SU-DHL-6 (cell line): Measurements from ENCODE around the gene MYO10.

Experiments used
- H2AFZ ChIP-seq: fragments of 200-600 bp; sonication (generic); 2 replicates; pipeline ENCODE4 v1.6.1; 2014; ENCODE audit warnings: low read depth, mild to moderate bottlenecking, moderate library complexity, mixed read lengths, antibody characterized with exemption, low read length; ENCODE audit not compliant: severe bottlenecking
- H3F3A ChIP-seq: fragments of 200-600 bp; shearing (Covaris generic); 2 replicates; pipeline ENCODE4 v1.6.0; 2016; ENCODE audit warnings: antibody characterized with exemption, mild to moderate bottlenecking; ENCODE audit not compliant: insufficient read depth
- H3K27ac ChIP-seq: fragments of 200-600 bp; sonication (generic); 2 replicates; pipeline ENCODE4 v1.5.1; 2016; ENCODE audit warnings: low read depth, mild to moderate bottlenecking, low read length, moderate library complexity, mixed read lengths
- H3K27me3 ChIP-seq: fragments of 200-600 bp; sonication (generic), shearing (Covaris generic); 2 replicates; pipeline ENCODE4 v1.6.0; 2014; ENCODE audit warnings: mild to moderate bottlenecking, low read length
- H3K36me3 ChIP-seq: fragments of 200-600 bp; sonication (generic); 2 replicates; pipeline ENCODE4 v1.6.1; 2014; ENCODE audit warnings: mild to moderate bottlenecking, low read length, mixed read lengths
- H3K4me2 ChIP-seq: fragments of 300-600, 200-600 bp; shearing (Covaris generic), sonication (generic); 2 replicates; pipeline ENCODE4 v1.6.0; 2014; ENCODE audit warnings: low read length, low read depth, mild to moderate bottlenecking; ENCODE audit not compliant: poor library complexity, severe bottlenecking
- H3K4me3 ChIP-seq: fragments of 200-600 bp; sonication (generic); 2 replicates; pipeline ENCODE4 v1.5.1; 2014; ENCODE audit warnings: antibody characterized with exemption, low read length, mild to moderate bottlenecking, mixed read lengths; ENCODE audit not compliant: insufficient read depth, poor library complexity, severe bottlenecking
- H3K79me2 ChIP-seq: fragments of 200-600 bp; sonication (generic); 2 replicates; pipeline ENCODE4 v1.6.1; 2014; ENCODE audit warnings: mild to moderate bottlenecking, low read length, moderate library complexity; ENCODE audit not compliant: insufficient read depth
- H3K9ac ChIP-seq: fragments of 200-600 bp; sonication (generic); 2 replicates; pipeline ENCODE4 v1.7.0; 2014; ENCODE audit warnings: mild to moderate bottlenecking, low read length
- H3K9me2 ChIP-seq: fragments of 200-600 bp; sonication (generic); replicated peaks from 2 replicates; pipeline ENCODE4 v1.6.1; 2014; ENCODE audit warnings: low read length; ENCODE audit not compliant: insufficient read depth
- H3K9me3 ChIP-seq: fragments of 200-600 bp; sonication (generic); 2 replicates; pipeline ENCODE4 v1.6.1; 2014; ENCODE audit warnings: low read length, mixed read lengths; ENCODE audit not compliant: insufficient read depth
- H4K20me1 ChIP-seq: fragments of 200-600 bp; sonication (generic); 2 replicates; pipeline ENCODE4 v1.6.1; 2014; ENCODE audit warnings: low read depth, mild to moderate bottlenecking, antibody characterized with exemption, low read length, moderate library complexity, mixed read lengths
- CTCF ChIP-seq: fragments of 200-600 bp; sonication (generic); IDR thresholded peaks from one replicate; pipeline ENCODE4 v1.5.1; 2017; ENCODE audit warnings: antibody characterized with exemption, mild to moderate bottlenecking, low read length, moderate library complexity; ENCODE audit not compliant: insufficient read depth, poor library complexity, severe bottlenecking
- EZH2phosphoT487 ChIP-seq: fragments of 200-600 bp; sonication (generic), shearing (Covaris generic); conservative IDR thresholded peaks from 2 replicates; pipeline ENCODE4 v1.6.1; 2018; ENCODE audit warnings: mild to moderate bottlenecking, antibody characterized with exemption, low read length, moderate library complexity, mixed read lengths

Gene MYO10

GRCh38 chr5:16773991-16774390 lies 162.1 kb downstream of the MYO10 start:
- no peaks in the 10 kb centered on the region for H3F3A ChIP-seq
- H3K27ac ChIP-seq = no peak overlapping the region
- no peak overlapping the region for H2AFZ ChIP-seq
- H3K36me3 ChIP-seq = no peaks in the 10 kb centered on the region
- no peak overlapping the region for H3K9ac ChIP-seq
- no peaks in the 10 kb centered on the region for H4K20me1 ChIP-seq
- no peaks in the 10 kb centered on the region for H3K79me2 ChIP-seq
- H3K9me2 ChIP-seq = no peaks in the 10 kb centered on the region
- no peak overlapping the region for H3K4me3 ChIP-seq
- TF ChIP-seq EZH2phosphoT487 = no peak
- TF ChIP-seq CTCF = no peak
- no peaks in the 10 kb centered on the region for H3K27me3 ChIP-seq
- no peaks in the 10 kb centered on the region for H3K9me3 ChIP-seq
- no peak overlapping the region for H3K4me2 ChIP-seq

GRCh38 chr5:16772556-16772955 lies 163.5 kb downstream of the MYO10 start:
- TF ChIP-seq CTCF (no peak), EZH2phosphoT487 (no peak)
- Histone ChIP-seq H3K9me3 (no peaks in the 10 kb centered on the region), H3K27me3 (no peaks in the 10 kb centered on the region), H3K36me3 (no peaks in the 10 kb centered on the region), H3K9me2 (no peaks in the 10 kb centered on the region), H3K27ac (no peak overlapping the region), H3K4me2 (no peak overlapping the region), H3K4me3 (no peak overlapping the region), H3K9ac (no peak overlapping the region), H3K79me2 (no peaks in the 10 kb centered on the region), H3F3A (no peaks in the 10 kb centered on the region), H4K20me1 (no peaks in the 10 kb centered on the region), H2AFZ (no peak overlapping the region)

- no peaks in the 10 kb centered on the region for H3F3A ChIP-seq
- H3K9me3 ChIP-seq = no peaks in the 10 kb centered on the region
- no peak for TF ChIP-seq EZH2phosphoT487
- no peak for TF ChIP-seq CTCF
- no peak overlapping the region for H3K4me2 ChIP-seq
- H3K9me2 ChIP-seq = no peaks in the 10 kb centered on the region
- no peak overlapping the region for H2AFZ ChIP-seq
- no peaks in the 10 kb centered on the region for H3K36me3 ChIP-seq
- no peak overlapping the region for H3K4me3 ChIP-seq
- H4K20me1 ChIP-seq = no peaks in the 10 kb centered on the region
- H3K27me3 ChIP-seq = no peaks in the 10 kb centered on the region
- H3K9ac ChIP-seq = no peak overlapping the region
- no peak overlapping the region for H3K27ac ChIP-seq
- H3K79me2 ChIP-seq = no peaks in the 10 kb centered on the region
Measured at GRCh38 chr5:16768184-16768583, 167.9 kb downstream of the MYO10 start.
